NCI-H524 treated with DMSO at 0.1 percent for 48 hours (cell line): ENCODE data around the gene CALU.

Source experiments
- DNase-seq: peaks from one replicate; lab custom pipeline; 2025; lab: John Stamatoyannopoulos, UW

Gene CALU

GRCh38 chr7:128811631-128812430 is 72.7 kb downstream of the CALU start:
- no peak for DNase-seq

- DNase-seq, result no peak
Observed at GRCh38 chr7:128812514-128813168, 73.5 kb downstream of the CALU start.

- no peak for DNase-seq
Observed at GRCh38 chr7:128814499-128814898, 75.3 kb downstream of the CALU start.

- DNase-seq, result no peak
Observed at GRCh38 chr7:128815289-128815942, 76.3 kb downstream of the CALU start.

- no peak for DNase-seq
Observed at GRCh38 chr7:128818694-128819093, 79.5 kb downstream of the CALU start.
